Mononuclear cell (primary cell): ENCODE data around the gene PIK3CD. TPM values are rescaled to one million over a fixed set of nuclear protein-coding genes. Genes with fewer than 3 reads are reported as not detected.

Experiments used
- H3K27me3 ChIP-seq: 2 replicates; pipeline ENCODE4 v1.6.0; 2011; ENCODE audit warnings: low read length, control low read depth; ENCODE audit not compliant: insufficient read depth
- H3K4me1 ChIP-seq: 2 replicates; pipeline ENCODE4 v1.5.1; 2011; ENCODE audit warnings: mild to moderate bottlenecking, low read length, control low read depth; ENCODE audit not compliant: insufficient read depth
- H3K4me3 ChIP-seq: 2 replicates; pipeline ENCODE4 v1.5.1; 2011; ENCODE audit warnings: mild to moderate bottlenecking, low read length, moderate library complexity
- H3K9me3 ChIP-seq: 2 replicates; pipeline ENCODE4 v1.5.1; 2011; ENCODE audit warnings: low read depth, mild to moderate bottlenecking, control low read depth, low read length
- total RNA-seq: library from RNA; depleted of rRNA; stranded (reverse); fragments of >200 nt; gene quantifications from one replicate; pipeline ENCODE4 v1.2.3, GENCODE V29; 2012

Gene PIK3CD
- 126 TPM for total RNA-seq

GRCh38 chr1:9651565-9652378 lies at the start of gene PIK3CD:
TSS of gene PIK3CD (plus strand) at chr1:9651731. CDS start at chr1:9710456, 58,725 bp downstream.
- H3K27me3 ChIP-seq, result no peaks in the 10 kb centered on the region
- no peaks in the 10 kb centered on the region for H3K9me3 ChIP-seq
- peaks cover 72% of the 10 kb centered on the region for H3K4me1 ChIP-seq
- peak within 1 kb of the TSS; percentile 84 for H3K4me3 ChIP-seq

DNA sequence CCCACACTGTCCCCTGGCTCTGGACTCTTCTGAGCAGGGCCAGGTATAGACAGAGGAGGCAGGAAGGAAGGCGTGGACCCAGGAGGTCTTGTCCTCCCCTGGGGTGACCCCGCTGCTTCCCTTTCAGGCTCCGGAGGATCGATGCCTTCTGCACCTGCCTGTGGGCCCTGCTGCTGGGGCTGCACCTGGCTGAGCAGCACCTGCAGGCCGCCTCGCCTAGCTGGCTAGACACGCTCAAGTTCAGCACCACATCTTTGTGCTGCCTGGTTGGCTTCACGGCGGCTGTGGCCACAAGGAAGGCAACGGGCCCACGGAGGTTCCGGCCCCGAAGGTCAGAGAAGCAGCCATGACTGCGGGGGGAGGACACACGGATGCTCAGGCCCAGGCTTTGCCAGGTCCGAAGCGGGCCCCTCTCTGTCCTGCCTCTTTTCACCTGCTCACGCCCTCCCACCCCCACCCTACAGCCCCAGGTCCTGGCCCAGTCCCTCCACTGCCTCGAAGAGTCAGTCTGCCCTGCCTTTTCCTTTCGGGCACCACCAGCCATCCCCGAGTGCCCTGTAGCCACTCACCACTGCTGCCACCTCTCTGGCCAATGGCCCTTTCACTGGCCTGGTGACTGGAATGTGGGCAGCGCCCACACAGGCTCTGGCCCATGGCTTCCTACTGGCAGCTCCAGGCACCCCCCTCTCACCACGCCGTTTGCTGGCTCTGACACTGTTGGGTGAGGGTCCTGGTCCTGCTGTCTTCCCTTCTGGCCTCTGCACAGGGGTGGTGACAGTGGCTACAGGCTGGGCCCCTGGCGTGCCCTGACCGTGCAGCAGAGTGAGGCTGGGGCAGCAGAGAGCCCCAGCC lies 49.4 kb upstream of the PIK3CD start:
- H3K4me3 ChIP-seq, result no peak overlapping the region
- H3K9me3 ChIP-seq, result no peaks in the 10 kb centered on the region
- no peaks in the 10 kb centered on the region for H3K4me1 ChIP-seq

GRCh38 chr1:9602794-9603167 lies 48.8 kb upstream of the PIK3CD start:
- Histone ChIP-seq H3K4me3 (no peak overlapping the region), H3K4me1 (no peaks in the 10 kb centered on the region), H3K27me3 (no peaks in the 10 kb centered on the region), H3K9me3 (no peaks in the 10 kb centered on the region)

More for the DNA sequence above, 49.4 kb upstream of the PIK3CD start:
- no peaks in the 10 kb centered on the region for H3K27me3 ChIP-seq

DNA sequence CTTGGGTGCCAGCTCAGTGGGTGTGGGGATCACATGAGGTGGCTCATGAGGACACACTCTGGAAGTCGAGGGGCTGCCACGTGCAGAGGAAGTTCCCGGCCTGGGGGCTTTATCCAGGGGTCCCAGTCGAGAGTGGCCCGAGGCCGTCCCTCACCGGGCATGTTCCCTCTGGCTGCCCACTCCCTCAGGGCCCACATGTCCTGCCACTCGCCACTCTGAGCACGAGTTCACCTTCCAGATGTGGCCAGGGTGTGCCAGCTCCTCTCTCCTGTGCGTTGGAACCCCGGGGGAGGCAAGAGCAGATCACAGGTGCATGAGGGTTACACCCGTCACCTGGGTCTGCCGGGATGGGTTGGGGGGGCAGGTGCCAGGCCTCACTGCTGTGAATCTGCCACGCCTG lies 48.2 kb upstream of the PIK3CD start:
- Histone ChIP-seq H3K4me1 (no peaks in the 10 kb centered on the region), H3K27me3 (no peaks in the 10 kb centered on the region), H3K9me3 (no peaks in the 10 kb centered on the region), H3K4me3 (no peak overlapping the region)

- Histone ChIP-seq H3K4me1 (no peaks in the 10 kb centered on the region), H3K27me3 (no peaks in the 10 kb centered on the region), H3K9me3 (no peaks in the 10 kb centered on the region), H3K4me3 (no peak overlapping the region)
Measured at GRCh38 chr1:9603766-9604753, 47.5 kb upstream of the PIK3CD start.

- no peaks in the 10 kb centered on the region for H3K4me1 ChIP-seq
- no peaks in the 10 kb centered on the region for H3K9me3 ChIP-seq
- no peaks in the 10 kb centered on the region for H3K27me3 ChIP-seq
- H3K4me3 ChIP-seq, result no peak overlapping the region
Measured at GRCh38 chr1:9604836-9605235, 46.7 kb upstream of the PIK3CD start.

- no peaks in the 10 kb centered on the region for H3K27me3 ChIP-seq
- H3K4me1 ChIP-seq, result no peaks in the 10 kb centered on the region
- no peak overlapping the region for H3K4me3 ChIP-seq
- no peaks in the 10 kb centered on the region for H3K9me3 ChIP-seq
Measured at GRCh38 chr1:9605946-9606455, 45.5 kb upstream of the PIK3CD start.

GRCh38 chr1:9606458-9606857 lies 45.1 kb upstream of the PIK3CD start:
- Histone ChIP-seq H3K9me3 (no peaks in the 10 kb centered on the region), H3K4me3 (no peak overlapping the region), H3K27me3 (no peaks in the 10 kb centered on the region), H3K4me1 (no peaks in the 10 kb centered on the region)

DNA sequence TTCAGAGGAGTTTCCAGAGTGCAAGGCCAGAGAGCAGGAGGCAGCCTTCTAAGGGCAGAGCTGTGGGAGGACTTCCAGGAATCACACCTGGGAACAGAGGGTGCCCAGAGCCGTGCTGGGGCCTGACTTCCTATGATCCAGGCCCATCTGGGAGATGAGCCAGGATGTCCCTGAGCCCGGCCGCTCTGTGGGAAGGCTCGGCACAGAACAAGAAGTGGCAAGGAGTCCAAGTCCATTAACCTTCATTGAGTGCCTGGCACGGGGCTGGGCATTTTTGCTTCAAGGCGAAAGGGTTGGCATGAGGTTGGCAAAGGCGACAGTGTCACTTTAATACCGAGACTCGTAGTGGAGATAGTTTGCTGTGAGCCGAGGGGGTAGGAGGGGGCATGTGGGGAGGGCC lies 44.6 kb upstream of the PIK3CD start:
- Histone ChIP-seq H3K27me3 (no peaks in the 10 kb centered on the region), H3K4me3 (no peak overlapping the region), H3K9me3 (no peaks in the 10 kb centered on the region), H3K4me1 (no peaks in the 10 kb centered on the region)

DNA sequence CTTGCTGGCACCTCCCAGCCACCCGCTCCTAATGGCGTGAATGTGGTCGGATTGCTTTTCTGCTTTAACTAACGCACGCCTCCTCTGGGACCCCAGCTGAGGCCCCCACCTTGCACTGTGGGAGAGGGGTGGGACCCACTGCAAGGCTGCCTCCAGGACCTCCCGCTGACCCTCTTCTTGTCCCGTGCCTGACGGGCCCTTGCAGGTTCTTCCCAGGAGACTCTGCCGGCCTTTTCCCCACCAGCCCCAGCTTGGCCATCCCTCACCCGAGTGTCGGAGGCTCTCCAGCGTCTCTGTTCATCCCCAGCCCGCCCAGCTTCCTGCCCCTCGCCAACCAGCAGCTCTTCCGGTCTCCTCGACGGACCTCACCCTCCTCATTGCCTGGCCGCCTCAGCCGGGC lies 44.2 kb upstream of the PIK3CD start:
- H3K9me3 ChIP-seq, result no peaks in the 10 kb centered on the region

GRCh38 chr1:9609998-9610397 lies 41.5 kb upstream of the PIK3CD start:
- H3K4me1 ChIP-seq, result no peaks in the 10 kb centered on the region
- H3K9me3 ChIP-seq, result no peaks in the 10 kb centered on the region
- no peaks in the 10 kb centered on the region for H3K27me3 ChIP-seq
- H3K4me3 ChIP-seq, result no peak overlapping the region

More for the DNA sequence above, 44.2 kb upstream of the PIK3CD start:
- Histone ChIP-seq H3K4me1 (no peaks in the 10 kb centered on the region), H3K4me3 (no peak overlapping the region), H3K27me3 (no peaks in the 10 kb centered on the region)

DNA sequence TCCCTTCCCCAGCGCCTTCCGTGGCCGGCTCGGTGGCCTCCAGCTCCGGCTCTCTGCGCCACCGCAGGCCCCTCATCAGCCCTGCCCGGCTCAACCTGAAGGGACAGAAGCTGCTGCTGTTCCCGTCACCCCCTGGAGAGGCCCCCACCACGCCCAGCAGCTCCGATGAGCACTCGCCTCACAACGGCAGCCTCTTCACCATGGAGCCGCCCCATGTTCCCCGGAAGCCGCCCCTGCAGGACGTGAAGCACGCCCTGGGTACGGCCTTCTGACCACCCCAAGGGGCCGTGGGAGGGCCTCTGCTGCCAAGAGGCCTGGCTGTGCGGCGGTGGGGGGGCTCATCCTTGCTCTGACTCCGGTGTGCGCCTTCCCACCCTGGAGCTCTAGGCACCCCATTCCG lies 41.0 kb upstream of the PIK3CD start:
- H3K4me3 ChIP-seq, result no peak overlapping the region
- no peaks in the 10 kb centered on the region for H3K9me3 ChIP-seq
- H3K4me1 ChIP-seq, result no peaks in the 10 kb centered on the region
- H3K27me3 ChIP-seq, result no peaks in the 10 kb centered on the region

DNA sequence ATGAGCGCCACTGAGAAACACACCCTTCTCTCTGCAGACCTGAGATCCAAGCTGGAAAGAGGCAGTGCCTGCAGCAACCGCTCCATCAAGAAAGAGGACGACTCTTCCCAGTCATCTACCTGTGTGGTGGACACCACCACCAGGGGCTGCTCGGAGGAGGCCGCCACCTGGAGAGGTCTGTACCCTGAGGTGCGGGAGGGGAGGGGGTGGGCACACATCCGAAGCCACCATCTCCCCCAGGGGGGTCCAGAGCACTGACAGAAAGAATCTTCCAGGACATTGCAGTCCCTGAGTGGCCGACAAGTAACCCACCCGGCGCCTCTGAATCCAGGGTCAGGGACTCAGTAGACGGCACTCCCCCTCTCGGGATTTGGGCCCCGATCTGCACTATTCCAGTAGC lies 39.8 kb upstream of the PIK3CD start:
- Histone ChIP-seq H3K4me1 (peaks cover 3% of the 10 kb centered on the region), H3K27me3 (no peaks in the 10 kb centered on the region), H3K4me3 (no peak overlapping the region), H3K9me3 (no peaks in the 10 kb centered on the region)

DNA sequence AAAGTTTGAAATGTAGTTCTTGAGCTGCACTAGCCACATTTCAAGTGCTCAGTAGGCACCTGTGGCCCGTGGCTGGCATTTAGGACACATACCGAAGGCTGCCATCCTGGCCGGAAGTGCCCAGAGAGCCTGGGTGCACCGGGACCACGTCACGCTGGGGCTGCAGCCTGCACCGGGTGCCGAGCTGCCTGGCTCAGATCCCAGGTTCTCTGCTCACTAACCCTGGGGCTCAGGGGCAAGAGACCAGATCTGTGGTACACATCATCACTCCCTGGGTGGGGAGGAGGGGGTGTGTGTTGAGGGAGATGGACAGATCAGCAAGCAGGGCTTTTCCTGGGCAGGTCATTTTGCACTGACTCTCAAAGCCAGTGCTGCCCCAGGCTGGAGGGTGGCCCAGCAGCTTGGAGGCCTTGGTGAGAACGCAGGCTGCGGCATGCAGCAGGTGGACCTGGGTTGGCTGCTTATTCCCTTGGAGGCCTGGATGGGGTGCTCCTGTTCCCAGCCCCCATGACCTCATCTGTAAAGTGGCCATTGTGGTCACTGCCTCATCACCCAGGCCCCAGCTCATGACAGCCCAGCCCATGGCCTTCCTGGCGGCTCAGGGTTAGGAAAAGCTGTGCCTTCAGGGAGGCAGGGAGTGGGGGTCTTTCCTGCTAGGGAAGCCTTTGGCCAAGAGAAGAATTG lies 39.2 kb upstream of the PIK3CD start:
- H3K4me1 ChIP-seq, result peaks cover 3% of the 10 kb centered on the region
- H3K27me3 ChIP-seq, result no peaks in the 10 kb centered on the region
- H3K9me3 ChIP-seq, result no peaks in the 10 kb centered on the region
- no peak overlapping the region for H3K4me3 ChIP-seq
